AG09319 (cell line): ENCODE results near the gene NGRN.

ENCODE experiments used
- DNase-seq: peaks from one replicate; pipeline ENCODE4 v3.0.0-alpha.2; 2010; ENCODE audit warnings: low read depth; ENCODE audit errors: extremely low read depth
- CTCF ChIP-seq: IDR thresholded peaks from 2 replicates; pipeline ENCODE4 v1.5.1; 2011; ENCODE audit warnings: low read depth, mild to moderate bottlenecking, inconsistent platforms, low read length, moderate library complexity

The NGRN gene, protein sequence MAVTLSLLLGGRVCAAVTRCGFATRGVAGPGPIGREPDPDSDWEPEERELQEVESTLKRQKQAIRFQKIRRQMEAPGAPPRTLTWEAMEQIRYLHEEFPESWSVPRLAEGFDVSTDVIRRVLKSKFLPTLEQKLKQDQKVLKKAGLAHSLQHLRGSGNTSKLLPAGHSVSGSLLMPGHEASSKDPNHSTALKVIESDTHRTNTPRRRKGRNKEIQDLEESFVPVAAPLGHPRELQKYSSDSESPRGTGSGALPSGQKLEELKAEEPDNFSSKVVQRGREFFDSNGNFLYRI

DNA sequence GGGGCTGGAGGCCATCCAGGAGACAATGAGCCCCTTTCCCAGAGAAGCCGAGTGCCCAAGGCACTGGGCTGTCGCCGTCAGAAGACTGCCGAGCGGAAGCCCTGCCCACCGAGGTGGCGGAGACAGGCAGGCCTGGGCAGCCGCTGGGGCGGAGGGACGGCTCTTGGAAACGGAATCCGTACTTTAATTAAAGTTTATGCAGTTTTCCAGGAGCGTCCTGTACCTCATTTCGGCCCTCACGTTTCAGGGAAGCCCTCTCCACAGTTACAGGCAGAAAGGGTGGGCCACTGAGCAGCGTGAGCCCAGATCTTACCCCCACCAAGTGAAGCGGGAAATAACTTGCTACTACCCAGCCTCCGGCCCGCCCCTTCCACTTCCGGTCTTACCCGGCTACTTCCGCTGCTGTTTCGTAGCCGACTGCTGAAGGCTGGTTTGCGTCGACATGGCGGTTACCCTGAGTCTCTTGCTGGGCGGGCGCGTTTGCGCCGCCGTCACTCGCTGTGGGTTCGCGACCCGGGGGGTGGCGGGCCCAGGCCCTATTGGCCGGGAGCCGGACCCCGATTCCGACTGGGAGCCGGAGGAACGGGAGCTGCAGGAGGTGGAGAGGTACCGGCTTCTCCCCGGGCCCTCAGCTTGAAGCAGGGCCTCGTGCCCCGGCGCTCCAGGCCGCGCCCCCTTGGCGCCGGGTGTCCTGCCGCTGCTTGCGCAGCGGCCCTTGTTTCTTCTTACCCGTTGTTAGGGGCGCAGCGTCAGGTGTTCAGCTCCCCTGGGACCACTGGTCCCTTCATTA, at the start of gene NGRN:
Gene NGRN (plus strand): TSS at position 402 of the 790 bp plus-strand sequence. CDS start 41 bp downstream, at position 443.
- DNase-seq, result peak; percentile 55
- no peak for TF ChIP-seq CTCF

DNA sequence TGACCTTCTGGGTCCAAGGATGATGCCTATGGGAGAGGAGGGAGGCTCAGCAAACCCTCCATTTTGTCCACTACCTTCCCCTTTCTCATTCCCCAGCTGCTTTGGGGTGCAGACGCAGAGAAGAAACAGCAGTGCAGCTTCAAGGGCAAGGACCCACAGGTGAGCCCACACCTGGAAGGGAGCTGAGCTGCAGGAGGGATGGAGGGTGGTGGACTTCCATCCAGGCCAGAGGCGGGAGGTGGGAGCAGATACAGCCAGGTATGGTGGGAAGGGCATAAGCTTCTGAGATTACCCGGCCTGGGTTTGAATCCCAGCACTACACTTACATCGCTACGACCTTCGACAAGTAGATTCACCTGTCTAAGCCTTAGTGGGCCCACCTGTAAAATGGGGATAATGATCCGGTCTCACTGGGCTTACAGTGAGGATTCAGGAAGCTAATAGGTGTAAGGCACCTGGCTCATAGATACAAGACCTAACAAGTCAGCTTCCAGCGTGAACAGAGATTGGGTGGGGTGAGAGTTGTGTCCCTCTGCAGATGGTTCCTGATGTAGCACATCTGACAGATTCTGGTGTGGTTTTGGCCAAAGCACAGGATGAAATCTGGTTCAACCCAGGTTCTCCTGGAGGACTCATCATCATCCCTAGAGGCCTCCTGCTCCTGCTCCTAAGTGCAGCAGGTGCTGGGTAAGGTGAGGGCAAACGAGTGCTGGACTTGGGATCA, 47.6 kb upstream of the NGRN start:
- no peak for DNase-seq
- TF ChIP-seq CTCF, result no peak

DNA sequence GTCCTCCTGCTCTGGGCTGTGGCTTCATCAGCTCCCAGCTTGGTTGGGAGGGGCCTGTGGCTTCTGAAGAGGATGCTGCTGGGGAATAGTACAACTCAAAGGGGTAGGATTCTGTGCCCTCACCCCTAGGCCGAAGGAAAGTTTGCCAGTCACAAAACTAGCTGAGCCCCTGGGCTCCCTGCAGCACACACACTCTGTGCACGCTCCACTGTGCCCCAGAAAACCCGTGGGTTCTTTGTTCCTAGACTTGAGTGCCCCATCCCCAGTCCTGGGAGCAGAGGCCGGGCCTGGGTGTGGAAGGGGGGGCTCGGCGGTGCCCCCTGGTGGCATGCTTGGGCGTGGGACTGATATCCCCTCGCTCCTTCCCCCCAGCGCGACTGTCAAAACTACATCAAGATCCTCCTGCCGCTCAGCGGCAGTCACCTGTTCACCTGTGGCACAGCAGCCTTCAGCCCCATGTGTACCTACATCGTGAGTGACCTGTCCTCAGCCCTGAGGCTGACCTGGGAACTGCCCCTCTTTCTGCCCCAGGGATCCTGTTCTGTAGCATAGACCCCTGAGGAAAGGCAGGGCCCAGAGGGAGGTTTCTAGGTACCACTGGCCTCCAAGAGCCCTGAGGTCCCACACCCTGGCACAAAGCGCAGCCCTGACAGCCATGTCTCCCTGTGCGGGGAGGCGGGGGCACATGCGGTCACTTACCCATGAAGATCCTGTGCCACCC, 45.9 kb upstream of the NGRN start:
- DNase-seq, result no peak
- TF ChIP-seq CTCF, result peak; percentile 67

DNA sequence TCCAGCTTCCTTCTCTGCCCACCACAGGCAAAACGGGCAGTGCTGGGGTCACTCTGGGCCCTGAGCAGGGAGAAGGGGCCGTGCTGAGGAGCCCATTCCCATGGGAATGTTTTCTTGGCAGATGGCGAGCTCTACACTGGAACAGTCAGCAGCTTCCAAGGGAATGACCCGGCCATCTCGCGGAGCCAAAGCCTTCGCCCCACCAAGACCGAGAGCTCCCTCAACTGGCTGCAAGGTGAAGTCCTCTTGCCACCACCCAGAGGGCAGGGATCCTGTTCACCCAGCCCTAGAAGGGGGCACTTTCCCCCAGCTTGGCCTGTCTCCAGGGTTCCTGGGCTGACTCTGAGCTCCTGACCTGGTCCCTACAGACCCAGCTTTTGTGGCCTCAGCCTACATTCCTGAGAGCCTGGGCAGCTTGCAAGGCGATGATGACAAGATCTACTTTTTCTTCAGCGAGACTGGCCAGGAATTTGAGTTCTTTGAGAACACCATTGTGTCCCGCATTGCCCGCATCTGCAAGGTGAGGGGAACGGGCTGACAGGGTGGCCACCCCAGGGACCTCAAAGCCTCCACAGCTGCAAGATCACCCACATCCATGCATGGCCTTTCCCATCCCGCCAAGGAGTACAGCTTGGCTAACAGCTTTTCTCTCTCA, 44.1 kb upstream of the NGRN start:
- peak; percentile 57 for DNase-seq

GRCh38 chr15:90222547-90222946, 42.9 kb upstream of the NGRN start:
- TF ChIP-seq CTCF, result no peak
- DNase-seq, result no peak

More for the DNA sequence above, 44.1 kb upstream of the NGRN start:
- TF ChIP-seq CTCF, result peak; percentile 82

DNA sequence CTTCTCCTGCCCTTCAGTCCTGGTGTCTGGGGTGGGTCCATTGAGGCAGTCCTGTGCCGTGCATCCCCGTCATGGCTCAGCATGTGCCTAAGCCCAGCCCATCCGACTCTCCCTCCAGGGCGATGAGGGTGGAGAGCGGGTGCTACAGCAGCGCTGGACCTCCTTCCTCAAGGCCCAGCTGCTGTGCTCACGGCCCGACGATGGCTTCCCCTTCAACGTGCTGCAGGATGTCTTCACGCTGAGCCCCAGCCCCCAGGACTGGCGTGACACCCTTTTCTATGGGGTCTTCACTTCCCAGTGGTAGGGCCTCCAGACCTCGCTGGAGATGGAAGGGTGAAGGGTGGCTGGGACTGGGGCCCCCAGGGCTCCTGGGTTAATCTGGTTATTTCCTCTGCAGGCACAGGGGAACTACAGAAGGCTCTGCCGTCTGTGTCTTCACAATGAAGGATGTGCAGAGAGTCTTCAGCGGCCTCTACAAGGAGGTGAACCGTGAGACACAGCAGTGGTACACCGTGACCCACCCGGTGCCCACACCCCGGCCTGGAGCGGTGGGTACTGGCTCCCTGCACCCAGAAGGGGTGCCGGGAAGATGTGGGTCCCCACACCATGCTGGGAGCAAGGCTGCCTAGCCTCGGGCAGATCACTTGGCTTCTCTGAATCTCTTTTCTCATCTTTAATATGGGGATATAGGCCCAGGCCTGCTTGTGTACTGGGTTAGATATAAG, 41.9 kb upstream of the NGRN start:
- TF ChIP-seq CTCF, result no peak
- no peak for DNase-seq
